Suppressor macrophage (primary cell): ENCODE results near the gene SLC16A3.
"Not testable (repeated sequence)": the region's sequence is repeated elsewhere in the genome, so short reads cannot be mapped to it uniquely, and the experiment has no call there.

Experiments used
- DNase-seq, 4 experiments: peaks; one replicate each; pipeline ENCODE4 v3.0.0-alpha.2; 2020 to 2022
- total RNA-seq, 17 experiments: gene quantifications; one replicate each; lab custom pipeline; 2026; ENCODE audit warnings: mixed read lengths in 6 of 17, inconsistent platforms in 3 of 17; lab: John Stamatoyannopoulos, UW

SLC16A3 gene
- total RNA-seq, result 171 to 583 (median 296) reads per million in 17 experiments

GRCh38 chr17:82228842-82229697 is at the start of gene SLC16A3:
Gene SLC16A3 (plus strand): TSS chr17:82229042. CDS start chr17:82236009, 6,967 bp downstream.
- DNase-seq, result peak; percentile 82 to 96 (median 90)

- no peak for DNase-seq
These were observed 49.4 kb upstream of the SLC16A3 start for GRCh38 chr17:82179412-82179811.

GRCh38 chr17:82179946-82180475 is 48.8 kb upstream of the SLC16A3 start:
- no peak for DNase-seq

GRCh38 chr17:82180776-82181528 is 47.9 kb upstream of the SLC16A3 start:
- DNase-seq, result no peak

- no peak for DNase-seq
These were observed 44.1 kb upstream of the SLC16A3 start for GRCh38 chr17:82184761-82185160.

- no peak for DNase-seq
These were observed 42.6 kb upstream of the SLC16A3 start for GRCh38 chr17:82186221-82186620.

- DNase-seq, result no peak
These were observed 41.3 kb upstream of the SLC16A3 start for GRCh38 chr17:82187500-82187899.

- no peak for DNase-seq
These were observed 40.6 kb upstream of the SLC16A3 start for GRCh38 chr17:82188001-82188961.

GRCh38 chr17:82193050-82193449 is 35.8 kb upstream of the SLC16A3 start:
- not testable (repeated sequence) for DNase-seq

- DNase-seq, result peak; percentile 72 to 89 (median 86)
These were observed 35.2 kb upstream of the SLC16A3 start for GRCh38 chr17:82193520-82194220.

- DNase-seq, result no peak
These were observed 34.1 kb upstream of the SLC16A3 start for GRCh38 chr17:82194765-82195164.

GRCh38 chr17:82195675-82196672 is 32.9 kb upstream of the SLC16A3 start:
- DNase-seq, result no peak

- no peak for DNase-seq
These were observed 30.8 kb upstream of the SLC16A3 start for GRCh38 chr17:82198092-82198491.

- DNase-seq, result no peak
These were observed 29.3 kb upstream of the SLC16A3 start for GRCh38 chr17:82199496-82199895.

GRCh38 chr17:82200135-82200534 is 28.7 kb upstream of the SLC16A3 start:
- no peak for DNase-seq

GRCh38 chr17:82200743-82201497 is 27.9 kb upstream of the SLC16A3 start:
- DNase-seq, result no peak

- DNase-seq, result no peak
These were observed 27.3 kb upstream of the SLC16A3 start for GRCh38 chr17:82201498-82201910.

- DNase-seq, result no peak
These were observed 25.9 kb upstream of the SLC16A3 start for GRCh38 chr17:82202981-82203380.

- DNase-seq, result no peak
These were observed 24.9 kb upstream of the SLC16A3 start for GRCh38 chr17:82203920-82204319.
